ENCODE results near the gene LPCAT3. TPM values are rescaled to one million over a fixed set of nuclear protein-coding genes. Genes with fewer than 3 reads are reported as not detected.

LPCAT3 gene
- total RNA-seq, 4 donors from 2014 or later, result 23.7 to 33.7 (median 26.6) TPM

- Histone ChIP-seq H3K9me3 (no peaks in the 10 kb centered on the region), H3K27me3 (no peaks in the 10 kb centered on the region), H3K4me1 (peaks cover 0 to 97% (median 41%) of the 10 kb centered on the region in 3 donors), H3K27ac (peak overlapping the region; percentile 82 to 96 (median 91)), H3K36me3 (peaks cover 0 to 64% of the 10 kb centered on the region in 2 donors), H3K4me3 (peak overlapping the region; percentile 38 to 73)
- TF ChIP-seq EP300 (IDR thresholded peaks at IDR 0.05) (no peak), POLR2AphosphoS5 (IDR thresholded peaks at IDR 0.05) (peak; percentile 55), CTCF (IDR thresholded peaks at IDR 0.05) (peak in 1 of 4 experiments; percentile 10)
- WGBS, 2 donors (ENCODE audit: low coverage in 1 of 2), result 14 to 33% methylated on average over 6 to 11 of the region's 36 CpGs
- ATAC-seq, result no peak
These were observed 81.4 kb downstream of the LPCAT3 start for GRCh38 chr12:6936636-6937480.

- H3K27ac ChIP-seq, result peak overlapping the region in 3 of 4 donors; percentile 91 to 96 (median 91)
- TF ChIP-seq EP300 (IDR thresholded peaks at IDR 0.05), result no peak
- no peak for TF ChIP-seq POLR2A (IDR thresholded peaks at IDR 0.05)
- TF ChIP-seq POLR2AphosphoS5 (IDR thresholded peaks at IDR 0.05), result no peak
- no peak for TF ChIP-seq CTCF (IDR thresholded peaks at IDR 0.05)
- peaks cover 0 to 58% of the 10 kb centered on the region in 2 donors for H3K36me3 ChIP-seq
- peaks cover 0 to 97% (median 41%) of the 10 kb centered on the region in 3 donors for H3K4me1 ChIP-seq
- no peaks in the 10 kb centered on the region for H3K9me3 ChIP-seq
- 73 to 90% methylated on average over 2 to 3 of the region's 3 CpGs for WGBS, 2 donors (ENCODE audit: low coverage in 1 of 2)
- no peaks in the 10 kb centered on the region for H3K27me3 ChIP-seq
- ATAC-seq, result no peak
- H3K4me3 ChIP-seq, result no peak overlapping the region
These were observed 82.1 kb downstream of the LPCAT3 start for GRCh38 chr12:6936194-6936635.

- 29 to 55% methylated on average over 4 to 8 of the region's 14 CpGs for WGBS, 2 donors (ENCODE audit: low coverage in 1 of 2)
- TF ChIP-seq POLR2AphosphoS5 (IDR thresholded peaks at IDR 0.05) (no peak), CTCF (IDR thresholded peaks at IDR 0.05) (no peak), POLR2A (IDR thresholded peaks at IDR 0.05) (no peak), EP300 (IDR thresholded peaks at IDR 0.05) (no peak)
- Histone ChIP-seq H3K4me3 (no peak overlapping the region), H3K4me1 (peaks cover 0 to 98% (median 45%) of the 10 kb centered on the region in 3 donors), H3K36me3 (peaks cover 0 to 52% of the 10 kb centered on the region in 2 donors), H3K27ac (peak overlapping the region in 3 of 4 donors; percentile 71 to 96 (median 91)), H3K27me3 (no peaks in the 10 kb centered on the region), H3K9me3 (no peaks in the 10 kb centered on the region)
- no peak for ATAC-seq
These were observed 82.7 kb downstream of the LPCAT3 start for GRCh38 chr12:6935371-6936193.

GRCh38 chr12:6934110-6934509, 84.2 kb downstream of the LPCAT3 start:
- H3K4me3 ChIP-seq, result no peak overlapping the region
- H3K9me3 ChIP-seq, result no peaks in the 10 kb centered on the region
- ATAC-seq, result no peak
- H3K36me3 ChIP-seq, result peaks cover 0 to 37% of the 10 kb centered on the region in 2 donors
- no peaks in the 10 kb centered on the region for H3K27me3 ChIP-seq
- TF ChIP-seq POLR2A (IDR thresholded peaks at IDR 0.05) (no peak), POLR2AphosphoS5 (IDR thresholded peaks at IDR 0.05) (peak; percentile 44)
- peak overlapping the region in 3 of 4 donors; percentile 71 to 96 (median 91) for H3K27ac ChIP-seq
- 20 to 25% methylated on average over 3 to 8 of the region's 8 CpGs for WGBS, 2 donors (ENCODE audit: low coverage in 1 of 2)
- peaks cover 0 to 98% (median 52%) of the 10 kb centered on the region in 3 donors for H3K4me1 ChIP-seq

- H3K4me1 ChIP-seq, result peaks cover 0 to 91% (median 42%) of the 10 kb centered on the region in 3 donors
- peak overlapping the region in 2 of 4 donors; percentile 91 to 96 for H3K27ac ChIP-seq
- no peaks in the 10 kb centered on the region for H3K27me3 ChIP-seq
- ATAC-seq, result no peak
- TF ChIP-seq POLR2A (IDR thresholded peaks at IDR 0.05) (no peak), CTCF (IDR thresholded peaks at IDR 0.05) (no peak), EP300 (IDR thresholded peaks at IDR 0.05) (no peak), POLR2AphosphoS5 (IDR thresholded peaks at IDR 0.05) (no peak)
- no peaks in the 10 kb centered on the region for H3K9me3 ChIP-seq
- peaks cover 0 to 33% of the 10 kb centered on the region in 2 donors for H3K36me3 ChIP-seq
- WGBS, 2 donors (ENCODE audit: low coverage in 1 of 2), result 33 to 50% methylated on average over 1 of the region's 1 CpG
- no peak overlapping the region for H3K4me3 ChIP-seq
These were observed 85.5 kb downstream of the LPCAT3 start for GRCh38 chr12:6932766-6933165.
